Measurements from ENCODE around the gene KRTAP4-16.

DNA sequence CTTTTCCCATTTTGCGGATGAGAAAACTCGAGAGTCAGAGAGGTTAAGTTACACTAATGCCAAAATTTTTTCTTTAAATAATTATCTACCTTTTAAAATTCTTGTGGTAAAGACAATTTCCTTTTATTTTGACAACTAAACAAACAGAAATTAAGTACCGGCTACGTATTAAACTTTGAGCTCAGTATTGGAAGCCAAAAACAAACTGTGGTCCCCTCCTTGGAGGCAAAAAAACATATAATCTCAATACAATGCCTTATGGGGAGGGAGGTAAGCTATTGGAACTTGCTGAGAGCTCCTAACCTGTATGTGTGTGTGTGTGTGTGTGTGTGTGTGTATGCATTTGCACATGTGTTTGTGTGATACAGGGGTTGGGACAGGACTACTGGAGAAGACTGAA lies 38.6 kb downstream of the KRTAP4-16 start:
- TF ChIP-seq, protein P1, sequence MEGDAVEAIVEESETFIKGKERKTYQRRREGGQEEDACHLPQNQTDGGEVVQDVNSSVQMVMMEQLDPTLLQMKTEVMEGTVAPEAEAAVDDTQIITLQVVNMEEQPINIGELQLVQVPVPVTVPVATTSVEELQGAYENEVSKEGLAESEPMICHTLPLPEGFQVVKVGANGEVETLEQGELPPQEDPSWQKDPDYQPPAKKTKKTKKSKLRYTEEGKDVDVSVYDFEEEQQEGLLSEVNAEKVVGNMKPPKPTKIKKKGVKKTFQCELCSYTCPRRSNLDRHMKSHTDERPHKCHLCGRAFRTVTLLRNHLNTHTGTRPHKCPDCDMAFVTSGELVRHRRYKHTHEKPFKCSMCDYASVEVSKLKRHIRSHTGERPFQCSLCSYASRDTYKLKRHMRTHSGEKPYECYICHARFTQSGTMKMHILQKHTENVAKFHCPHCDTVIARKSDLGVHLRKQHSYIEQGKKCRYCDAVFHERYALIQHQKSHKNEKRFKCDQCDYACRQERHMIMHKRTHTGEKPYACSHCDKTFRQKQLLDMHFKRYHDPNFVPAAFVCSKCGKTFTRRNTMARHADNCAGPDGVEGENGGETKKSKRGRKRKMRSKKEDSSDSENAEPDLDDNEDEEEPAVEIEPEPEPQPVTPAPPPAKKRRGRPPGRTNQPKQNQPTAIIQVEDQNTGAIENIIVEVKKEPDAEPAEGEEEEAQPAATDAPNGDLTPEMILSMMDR (IDR thresholded peaks at IDR 0.05) = no peak
- TF ChIP-seq POLR2A (IDR thresholded peaks at IDR 0.05) = no peak
